Fibroblast of peridontal ligament (primary cell): Measurements from ENCODE around the gene TMEM238.

Source experiments
- DNase-seq: peaks from one replicate; pipeline ENCODE4 v3.0.0-alpha.2; 2010; ENCODE audit errors: extremely low read depth

Gene TMEM238

GRCh38 chr19:55358493-55358892, 25.6 kb downstream of the TMEM238 start:
- no peak for DNase-seq

- DNase-seq = no peak
Measured at GRCh38 chr19:55355213-55355821, 28.8 kb downstream of the TMEM238 start.

- DNase-seq = no peak
Measured at GRCh38 chr19:55354698-55355212, 29.3 kb downstream of the TMEM238 start, which contains the start of gene COX6B2. COX6B2 (minus strand) TSS chr19:55354719; CDS start chr19:55354521, 198 bp downstream.

GRCh38 chr19:55353803-55354697, 30.0 kb downstream of the TMEM238 start:
- peak; percentile 18 for DNase-seq

GRCh38 chr19:55353356-55353802, 30.7 kb downstream of the TMEM238 start:
- no peak for DNase-seq

GRCh38 chr19:55352549-55353145, 31.4 kb downstream of the TMEM238 start:
- DNase-seq = no peak

- no peak for DNase-seq
Measured at GRCh38 chr19:55352040-55352439, 32.1 kb downstream of the TMEM238 start.

GRCh38 chr19:55350620-55351315, 33.3 kb downstream of the TMEM238 start:
- no peak for DNase-seq

GRCh38 chr19:55348317-55349034, 35.6 kb downstream of the TMEM238 start:
- no peak for DNase-seq

GRCh38 chr19:55347442-55348009, 36.6 kb downstream of the TMEM238 start:
- DNase-seq = no peak

- no peak for DNase-seq
Measured at GRCh38 chr19:55346725-55347441, 37.2 kb downstream of the TMEM238 start.

GRCh38 chr19:55345818-55346724, 38.0 kb downstream of the TMEM238 start:
- no peak for DNase-seq

GRCh38 chr19:55345101-55345817, 38.8 kb downstream of the TMEM238 start:
- no peak for DNase-seq

GRCh38 chr19:55344444-55344843, 39.6 kb downstream of the TMEM238 start:
- DNase-seq = no peak

GRCh38 chr19:55341595-55342531, 42.2 kb downstream of the TMEM238 start:
- DNase-seq = no peak

- DNase-seq = peak; percentile 35
Measured at GRCh38 chr19:55341171-55341588, 42.9 kb downstream of the TMEM238 start.

- DNase-seq = no peak
Measured at GRCh38 chr19:55340784-55341147, 43.3 kb downstream of the TMEM238 start.
